Rectal smooth muscle tissue (tissue), 1 donor: Measurements from ENCODE around the gene GMDS.

Experiments
- H3K27ac ChIP-seq: one replicate; pipeline ENCODE4 v1.7.0; 2013; ENCODE audit warnings: low read depth, low read length, inconsistent platforms
- H3K27me3 ChIP-seq: one replicate; pipeline ENCODE4 v1.7.0; 2013; ENCODE audit warnings: low read length; ENCODE audit not compliant: control insufficient read depth, insufficient read depth
- H3K36me3 ChIP-seq: one replicate; pipeline ENCODE4 v1.7.0; 2013; ENCODE audit warnings: low read length; ENCODE audit not compliant: control insufficient read depth, insufficient read depth
- H3K4me1 ChIP-seq: one replicate; pipeline ENCODE4 v1.7.0; 2013; ENCODE audit warnings: low read length; ENCODE audit not compliant: control insufficient read depth, insufficient read depth
- H3K4me3 ChIP-seq: one replicate; pipeline ENCODE4 v1.7.0; 2013; ENCODE audit warnings: low read length
- H3K9ac ChIP-seq: one replicate; pipeline ENCODE4 v1.7.0; 2013; ENCODE audit warnings: low read length

Gene GMDS

GRCh38 chr6:1965596-1966224 is 279.7 kb downstream of the GMDS start:
- H3K4me3 ChIP-seq: no peak overlapping the region
- no peak overlapping the region for H3K9ac ChIP-seq
- H3K4me1 ChIP-seq: no peaks in the 10 kb centered on the region
- no peaks in the 10 kb centered on the region for H3K36me3 ChIP-seq
- no peaks in the 10 kb centered on the region for H3K27me3 ChIP-seq
- H3K27ac ChIP-seq: no peak overlapping the region

DNA sequence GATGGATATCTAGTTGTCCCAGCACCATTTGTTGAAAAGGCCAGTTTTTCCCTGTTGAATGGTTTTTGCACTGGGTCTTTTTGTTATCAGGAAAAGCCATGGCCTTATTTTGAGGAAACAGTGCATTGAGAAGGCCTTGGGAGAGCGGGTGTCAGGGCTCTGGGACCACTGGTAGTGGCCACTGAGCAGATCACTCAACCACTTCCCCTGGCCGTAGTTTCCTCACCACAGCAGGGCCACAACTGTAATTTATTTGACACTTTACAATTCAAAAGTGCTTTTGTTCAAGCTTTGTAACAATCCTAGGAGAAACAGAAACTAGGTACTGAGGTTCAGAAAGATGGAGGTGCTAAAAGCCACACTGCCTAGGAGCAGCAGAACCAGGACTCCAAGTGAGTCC is 281.8 kb downstream of the GMDS start:
- Histone ChIP-seq H3K4me1 (no peaks in the 10 kb centered on the region), H3K36me3 (no peaks in the 10 kb centered on the region), H3K4me3 (no peak overlapping the region), H3K27ac (no peak overlapping the region), H3K9ac (no peak overlapping the region), H3K27me3 (no peaks in the 10 kb centered on the region)

GRCh38 chr6:1962201-1962600 is 283.2 kb downstream of the GMDS start:
- no peak overlapping the region for H3K9ac ChIP-seq
- no peak overlapping the region for H3K27ac ChIP-seq
- H3K4me1 ChIP-seq: no peaks in the 10 kb centered on the region
- no peaks in the 10 kb centered on the region for H3K36me3 ChIP-seq
- H3K27me3 ChIP-seq: no peaks in the 10 kb centered on the region
- no peak overlapping the region for H3K4me3 ChIP-seq

- no peak overlapping the region for H3K27ac ChIP-seq
- H3K4me3 ChIP-seq: no peak overlapping the region
- H3K27me3 ChIP-seq: no peaks in the 10 kb centered on the region
- no peak overlapping the region for H3K9ac ChIP-seq
- H3K4me1 ChIP-seq: no peaks in the 10 kb centered on the region
- H3K36me3 ChIP-seq: no peaks in the 10 kb centered on the region
Measured at GRCh38 chr6:1960486-1961142, 284.8 kb downstream of the GMDS start.

DNA sequence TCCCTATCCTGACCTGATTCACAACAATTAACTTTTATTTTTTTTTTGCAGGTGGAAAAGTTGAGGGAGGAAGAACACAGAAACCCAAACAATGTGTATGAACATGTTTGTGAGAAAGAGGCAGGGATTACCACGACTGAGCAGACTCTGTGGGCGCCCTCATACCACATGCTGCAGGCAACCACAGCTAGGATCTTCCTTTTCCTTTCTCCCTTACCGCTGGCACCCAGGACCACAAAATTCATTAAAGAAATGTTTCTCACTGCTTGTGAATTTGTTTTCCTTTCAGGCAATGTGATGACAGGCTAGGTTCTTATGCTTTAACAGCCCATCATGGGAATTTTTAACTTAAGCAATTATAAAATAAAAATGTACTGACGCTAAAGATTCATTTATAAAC is 287.1 kb downstream of the GMDS start:
- H3K4me1 ChIP-seq: no peaks in the 10 kb centered on the region
- no peaks in the 10 kb centered on the region for H3K36me3 ChIP-seq
- no peaks in the 10 kb centered on the region for H3K27me3 ChIP-seq
- no peak overlapping the region for H3K4me3 ChIP-seq
- H3K9ac ChIP-seq: no peak overlapping the region
- H3K27ac ChIP-seq: no peak overlapping the region

GRCh38 chr6:1957746-1958145 is 287.7 kb downstream of the GMDS start:
- Histone ChIP-seq H3K27me3 (no peaks in the 10 kb centered on the region), H3K4me3 (no peak overlapping the region), H3K36me3 (no peaks in the 10 kb centered on the region), H3K9ac (no peak overlapping the region), H3K27ac (no peak overlapping the region), H3K4me1 (no peaks in the 10 kb centered on the region)

- H3K36me3 ChIP-seq: no peaks in the 10 kb centered on the region
Measured at GRCh38 chr6:1952740-1953360, 292.6 kb downstream of the GMDS start.

GRCh38 chr6:1950631-1951030 is 294.8 kb downstream of the GMDS start:
- H3K9ac ChIP-seq: no peak overlapping the region
- no peaks in the 10 kb centered on the region for H3K27me3 ChIP-seq
- H3K36me3 ChIP-seq: no peaks in the 10 kb centered on the region

More at GRCh38 chr6:1952740-1953360, 292.6 kb downstream of the GMDS start:
- H3K9ac ChIP-seq: no peak overlapping the region
- H3K27ac ChIP-seq: no peak overlapping the region
- no peaks in the 10 kb centered on the region for H3K4me1 ChIP-seq
- H3K27me3 ChIP-seq: no peaks in the 10 kb centered on the region
- H3K4me3 ChIP-seq: no peak overlapping the region

GRCh38 chr6:1949538-1949937 is 295.9 kb downstream of the GMDS start:
- Histone ChIP-seq H3K27ac (no peak overlapping the region), H3K4me1 (no peaks in the 10 kb centered on the region), H3K4me3 (no peak overlapping the region), H3K9ac (no peak overlapping the region), H3K27me3 (no peaks in the 10 kb centered on the region), H3K36me3 (no peaks in the 10 kb centered on the region)

More at GRCh38 chr6:1950631-1951030, 294.8 kb downstream of the GMDS start:
- Histone ChIP-seq H3K27ac (no peak overlapping the region), H3K4me3 (no peak overlapping the region), H3K4me1 (no peaks in the 10 kb centered on the region)

GRCh38 chr6:1947922-1948321 is 297.5 kb downstream of the GMDS start:
- H3K27me3 ChIP-seq: no peaks in the 10 kb centered on the region
- H3K27ac ChIP-seq: no peak overlapping the region
- no peaks in the 10 kb centered on the region for H3K4me1 ChIP-seq
- no peaks in the 10 kb centered on the region for H3K36me3 ChIP-seq
- no peak overlapping the region for H3K4me3 ChIP-seq
- H3K9ac ChIP-seq: no peak overlapping the region

GRCh38 chr6:1946583-1946982 is 298.8 kb downstream of the GMDS start:
- no peaks in the 10 kb centered on the region for H3K4me1 ChIP-seq
- H3K9ac ChIP-seq: no peak overlapping the region
- H3K27ac ChIP-seq: no peak overlapping the region

DNA sequence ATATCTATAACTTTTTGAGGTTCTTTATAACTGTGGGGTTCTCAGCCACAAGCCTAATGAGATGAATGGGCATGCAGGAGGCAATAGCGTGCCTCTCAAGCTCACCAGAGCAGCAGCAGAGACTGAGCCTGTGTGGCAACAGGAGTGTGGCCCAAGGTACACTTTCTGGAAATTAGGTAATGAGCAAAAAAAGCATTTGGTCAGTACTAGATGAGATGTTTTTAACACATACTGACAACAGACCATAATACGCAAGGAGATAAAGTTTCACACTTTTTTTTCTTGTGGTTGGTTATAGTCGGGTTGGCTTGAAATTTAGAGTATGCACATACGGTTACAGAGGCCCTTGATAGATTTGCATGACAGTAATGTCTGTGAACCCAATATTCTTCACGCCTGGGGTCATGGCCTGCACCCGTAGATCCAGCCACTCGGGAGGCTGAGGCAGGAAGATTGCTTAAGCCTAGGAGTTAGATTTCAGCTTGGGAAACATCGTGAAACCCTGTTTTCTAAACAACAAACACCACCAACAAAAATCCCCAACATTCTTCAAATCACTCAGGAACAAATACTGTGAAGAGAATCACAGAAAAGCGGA is 300.1 kb downstream of the GMDS start:
- H3K4me1 ChIP-seq: no peaks in the 10 kb centered on the region
- no peaks in the 10 kb centered on the region for H3K36me3 ChIP-seq

More at GRCh38 chr6:1946583-1946982, 298.8 kb downstream of the GMDS start:
- Histone ChIP-seq H3K4me3 (no peak overlapping the region), H3K36me3 (no peaks in the 10 kb centered on the region), H3K27me3 (no peaks in the 10 kb centered on the region)

More for the DNA sequence above, 300.1 kb downstream of the GMDS start:
- Histone ChIP-seq H3K27me3 (no peaks in the 10 kb centered on the region), H3K4me3 (no peak overlapping the region), H3K9ac (no peak overlapping the region), H3K27ac (no peak overlapping the region)
